Body of pancreas (tissue), 4 donors: Measurements from ENCODE around the gene ARHGAP26. TPM values are rescaled to one million over a fixed set of nuclear protein-coding genes. Genes with fewer than 3 reads are reported as not detected.

Source experiments
- ATAC-seq: fragments of 150-250 bp; one replicate; pipeline ENCODE4 v1.9.1; 2016
- DNase-seq, 4 donors: peaks; one replicate each; pipeline ENCODE4 v3.0.0-alpha.2; 2019
- H3K27ac ChIP-seq, 4 donors: fragments of 200-600 bp; sonication (generic); 1 replicate in 3 of 4; 2 replicates in 1 of 4; pipeline versions ENCODE4 v1.5.1 to v1.6.1; 2016 to 2019; ENCODE audit warnings: mild to moderate bottlenecking in 1 of 4, mixed read lengths in 1 of 4, moderate library complexity in 1 of 4
- H3K27me3 ChIP-seq, 2 donors: fragments of 200-600 bp; sonication (generic); one replicate each; pipeline ENCODE4 v1.6.0; 2016; ENCODE audit warnings: mild to moderate bottlenecking in 1 of 2
- H3K36me3 ChIP-seq, 2 donors: fragments of 200-600 bp; sonication (generic); replicated peaks in 1 of 2; 2 replicates each; pipeline ENCODE4 v1.5.1; 2016; ENCODE audit warnings: low read depth in 2 of 2; ENCODE audit not compliant: insufficient read depth in 1 of 2
- H3K4me1 ChIP-seq: fragments of 200-600 bp; sonication (generic); one replicate; pipeline ENCODE4 v1.6.0; 2016
- H3K4me3 ChIP-seq, 2 donors: fragments of 200-600 bp; sonication (generic); 1 replicate in 1 of 2; 2 replicates in 1 of 2; pipeline ENCODE4 v1.5.1; 2016 to 2019
- H3K9me3 ChIP-seq, 3 donors: fragments of 200-600 bp; sonication (generic); 1 replicate in 2 of 3; 2 replicates in 1 of 3; pipeline ENCODE4 v1.5.1; 2016
- CTCF ChIP-seq, 7 experiments: fragments of 450-650 bp in 4 of 7; fragments of 200-600 bp in 3 of 7; sonication (generic) in 3 of 7; IDR thresholded peaks; one replicate each; pipeline ENCODE4 v1.5.1; 2016 to 2019; ENCODE audit warnings: antibody characterized with exemption in 7 of 7
- POLR2A ChIP-seq, 3 donors: fragments of 450-650 bp; IDR thresholded peaks; one replicate each; pipeline ENCODE4 v1.6.1; 2016; ENCODE audit warnings: antibody characterized with exemption in 3 of 3, mild to moderate bottlenecking in 2 of 3
- WGBS, 2 donors: methylation state at CpG; one replicate each; pipeline ENCODE4 v1.1.5; 2017; 5-methylcytosine and 5-hydroxymethylcytosine counted together
- intact Hi-C: fragments of 100-400 bp; cut with DNase I; formaldehyde crosslinking; loops from one replicate; pipeline ENCODE4 v1.15.1; 2023
- total RNA-seq, 2 donors: library from RNA; depleted of rRNA; stranded (reverse); fragments of >200 nt; gene quantifications; one replicate each; pipeline ENCODE4 v1.1.0, GENCODE V29; 2016

The ARHGAP26 gene
- total RNA-seq, 2 donors from 2014 or later, result 12.5 to 14.2 TPM

- 31 to 63% methylated on average over 3 of the region's 3 CpGs for WGBS, 2 donors
- Histone ChIP-seq H3K4me3 (no peak overlapping the region), H3K4me1 (peaks cover 36% of the 10 kb centered on the region), H3K27ac (peak overlapping the region in 3 of 4 donors; percentile 46 to 76 (median 57)), H3K9me3 (no peaks in the 10 kb centered on the region), H3K36me3 (no peaks in the 10 kb centered on the region), H3K27me3 (no peaks in the 10 kb centered on the region)
- ATAC-seq (peak; percentile 35), DNase-seq (no peak)
- TF ChIP-seq CTCF (IDR thresholded peaks at IDR 0.05) (no peak), POLR2A (IDR thresholded peaks at IDR 0.05) (no peak)
- intact Hi-C loops, result no loop called here
Observed at GRCh38 chr5:142966121-142966420, 195.9 kb downstream of the ARHGAP26 start.

GRCh38 chr5:142969186-142969585 lies 199.0 kb downstream of the ARHGAP26 start:
- no peaks in the 10 kb centered on the region for H3K36me3 ChIP-seq
- no peak for ATAC-seq
- 52 to 61% methylated on average over 2 of the region's 2 CpGs for WGBS, 2 donors
- no peak for DNase-seq
- H3K27me3 ChIP-seq, result no peaks in the 10 kb centered on the region
- H3K4me3 ChIP-seq, result no peak overlapping the region
- no peak overlapping the region for H3K27ac ChIP-seq
- intact Hi-C loops, result no loop called here
- peaks cover 19% of the 10 kb centered on the region for H3K4me1 ChIP-seq
- TF ChIP-seq POLR2A (IDR thresholded peaks at IDR 0.05), result no peak
- no peak for TF ChIP-seq CTCF (IDR thresholded peaks at IDR 0.05)
- H3K9me3 ChIP-seq, result no peaks in the 10 kb centered on the region

- no peaks in the 10 kb centered on the region for H3K36me3 ChIP-seq
- no peak for TF ChIP-seq POLR2A (IDR thresholded peaks at IDR 0.05)
- no peak for TF ChIP-seq CTCF (IDR thresholded peaks at IDR 0.05)
- no peaks in the 10 kb centered on the region for H3K27me3 ChIP-seq
- no peaks in the 10 kb centered on the region for H3K9me3 ChIP-seq
- intact Hi-C loops, result no loop called here
- DNase-seq (no peak), ATAC-seq (no peak)
- H3K4me1 ChIP-seq, result peaks cover 14% of the 10 kb centered on the region
- H3K27ac ChIP-seq, result no peak overlapping the region
- no peak overlapping the region for H3K4me3 ChIP-seq
- 69 to 79% methylated on average over 3 of the region's 3 CpGs for WGBS, 2 donors
Observed at GRCh38 chr5:142969624-142970439, 199.7 kb downstream of the ARHGAP26 start.

GRCh38 chr5:142970440-142971030 lies 200.4 kb downstream of the ARHGAP26 start:
- H3K9me3 ChIP-seq, result no peaks in the 10 kb centered on the region
- ATAC-seq (no peak), DNase-seq (no peak)
- no peak overlapping the region for H3K27ac ChIP-seq
- intact Hi-C loops, result no loop called here
- TF ChIP-seq CTCF (IDR thresholded peaks at IDR 0.05), result no peak
- no peak for TF ChIP-seq POLR2A (IDR thresholded peaks at IDR 0.05)
- no peaks in the 10 kb centered on the region for H3K27me3 ChIP-seq
- H3K4me1 ChIP-seq, result peaks cover 9% of the 10 kb centered on the region
- H3K4me3 ChIP-seq, result no peak overlapping the region
- no peaks in the 10 kb centered on the region for H3K36me3 ChIP-seq
- WGBS, 2 donors, result 89 to 94% methylated on average over 4 of the region's 4 CpGs
